Measurements from ENCODE around the gene PRPF8.
A peak's percentile ranks its signal among the peaks of the same experiment; 100 is the strongest.

The PRPF8 gene

GRCh38 chr17:1711804-1712203 lies 27.1 kb upstream of the PRPF8 start:
- H2BK120ac ChIP-seq (ENCODE audit: insufficient read depth, low read length, poor library complexity), result no peak overlapping the region
- H3K36me3 ChIP-seq (ENCODE audit: control insufficient read depth in 1 of 2, insufficient read depth in 2 of 2, low read length in 2 of 2), result peaks cover 25 to 26% of the 10 kb centered on the region in 2 experiments
- H3K23ac ChIP-seq (ENCODE audit: low read length), result no peak overlapping the region
- H3K27me3 ChIP-seq (ENCODE audit: insufficient read depth, low read length), result no peaks in the 10 kb centered on the region
- H2BK12ac ChIP-seq (ENCODE audit: low read length), result no peak overlapping the region
- peaks cover 28% of the 10 kb centered on the region for H3K79me2 ChIP-seq (ENCODE audit: control insufficient read depth, insufficient read depth, low read length, poor library complexity)
- no peak overlapping the region for H3K4ac ChIP-seq (ENCODE audit: low read depth, low read length)
- H2BK5ac ChIP-seq (ENCODE audit: low read depth, low read length, poor library complexity), result no peak overlapping the region
- H2AK5ac ChIP-seq (ENCODE audit: low read length), result no peak overlapping the region
- no peak overlapping the region for H4K12ac ChIP-seq (ENCODE audit: low read depth, low read length)
- H3K4me2 ChIP-seq (ENCODE audit: low read length), result no peak overlapping the region
- DNase-seq, result peak in 1 of 2 donors; percentile 43
- H3K4me1 ChIP-seq (ENCODE audit: control insufficient read depth in 1 of 2, insufficient read depth in 2 of 2, low read length in 2 of 2), result peaks cover 18 to 28% of the 10 kb centered on the region in 2 experiments
- H3K9ac ChIP-seq (ENCODE audit: low read length), result no peak overlapping the region
- H3K18ac ChIP-seq (ENCODE audit: low read length), result no peak overlapping the region
- H4K91ac ChIP-seq (ENCODE audit: low read depth, low read length), result no peak overlapping the region
- no peak overlapping the region for H3K4me3 ChIP-seq (ENCODE audit: low read depth, low read length)
- H3K27ac ChIP-seq (ENCODE audit: low read depth, low read length), result no peak overlapping the region
- WGBS (ENCODE audit: extremely low coverage, insufficient coverage, insufficient read length), result no CpG with 5 or more reads among the region's 4 CpGs
- no peak overlapping the region for H4K8ac ChIP-seq (ENCODE audit: low read depth, low read length)
- no peak overlapping the region for H3K14ac ChIP-seq (ENCODE audit: low read length)
- no peaks in the 10 kb centered on the region for H3K9me3 ChIP-seq (ENCODE audit: insufficient read depth, low read depth, low read length)
- peaks cover 33% of the 10 kb centered on the region for H3K79me1 ChIP-seq (ENCODE audit: low read length)
- H2AFZ ChIP-seq (ENCODE audit: insufficient read depth, low read length, poor library complexity), result no peak overlapping the region

- H3K18ac ChIP-seq (ENCODE audit: low read length), result no peak overlapping the region
- H3K4me2 ChIP-seq (ENCODE audit: low read length), result peak overlapping the region; percentile 92
- peaks cover 18 to 28% of the 10 kb centered on the region in 2 experiments for H3K4me1 ChIP-seq (ENCODE audit: control insufficient read depth in 1 of 2, insufficient read depth in 2 of 2, low read length in 2 of 2)
- no peak overlapping the region for H4K12ac ChIP-seq (ENCODE audit: low read depth, low read length)
- no peak overlapping the region for H2AFZ ChIP-seq (ENCODE audit: insufficient read depth, low read length, poor library complexity)
- H3K9me3 ChIP-seq (ENCODE audit: insufficient read depth, low read depth, low read length), result no peaks in the 10 kb centered on the region
- DNase-seq, result peak; percentile 54 to 62
- H4K8ac ChIP-seq (ENCODE audit: low read depth, low read length), result no peak overlapping the region
- H2BK12ac ChIP-seq (ENCODE audit: low read length), result no peak overlapping the region
- H3K4me3 ChIP-seq (ENCODE audit: low read depth, low read length), result peak overlapping the region; percentile 75
- no peaks in the 10 kb centered on the region for H3K27me3 ChIP-seq (ENCODE audit: insufficient read depth, low read length)
- peaks cover 25 to 26% of the 10 kb centered on the region in 2 experiments for H3K36me3 ChIP-seq (ENCODE audit: control insufficient read depth in 1 of 2, insufficient read depth in 2 of 2, low read length in 2 of 2)
- no peak overlapping the region for H4K91ac ChIP-seq (ENCODE audit: low read depth, low read length)
- H3K79me1 ChIP-seq (ENCODE audit: low read length), result peaks cover 29% of the 10 kb centered on the region
- no CpG with 5 or more reads among the region's 14 CpGs for WGBS (ENCODE audit: extremely low coverage, insufficient coverage, insufficient read length)
- H3K9ac ChIP-seq (ENCODE audit: low read length), result no peak overlapping the region
- H3K23ac ChIP-seq (ENCODE audit: low read length), result no peak overlapping the region
- peaks cover 25% of the 10 kb centered on the region for H3K79me2 ChIP-seq (ENCODE audit: control insufficient read depth, insufficient read depth, low read length, poor library complexity)
- no peak overlapping the region for H2BK120ac ChIP-seq (ENCODE audit: insufficient read depth, low read length, poor library complexity)
- H2BK5ac ChIP-seq (ENCODE audit: low read depth, low read length, poor library complexity), result no peak overlapping the region
- H3K14ac ChIP-seq (ENCODE audit: low read length), result peak overlapping the region; percentile 37
- H3K27ac ChIP-seq (ENCODE audit: low read depth, low read length), result peak overlapping the region; percentile 48
- no peak overlapping the region for H3K4ac ChIP-seq (ENCODE audit: low read depth, low read length)
- no peak overlapping the region for H2AK5ac ChIP-seq (ENCODE audit: low read length)
These were observed 26.3 kb upstream of the PRPF8 start for GRCh38 chr17:1710807-1711553.

GRCh38 chr17:1709971-1710806 lies 25.5 kb upstream of the PRPF8 start, which contains the start of gene TLCD2:
Gene TLCD2, minus strand, starts transcription at chr17:1710377. Its CDS starts 135 bp downstream, at chr17:1710242.
- Histone ChIP-seq H4K91ac (ENCODE audit: low read depth, low read length) (peak within 1 kb of the TSS; percentile 90), H3K9ac (ENCODE audit: low read length) (peak within 1 kb of the TSS; percentile 59), H3K27me3 (ENCODE audit: insufficient read depth, low read length) (no peaks in the 10 kb centered on the region), H2BK12ac (ENCODE audit: low read length) (no peak within 1 kb of the TSS), H3K4me1 (ENCODE audit: control insufficient read depth in 1 of 2, insufficient read depth in 2 of 2, low read length in 2 of 2) (peaks cover 18 to 28% of the 10 kb centered on the region in 2 experiments), H3K18ac (ENCODE audit: low read length) (peak within 1 kb of the TSS; percentile 73), H3K79me2 (ENCODE audit: control insufficient read depth, insufficient read depth, low read length, poor library complexity) (peaks cover 18% of the 10 kb centered on the region), H3K9me3 (ENCODE audit: insufficient read depth, low read depth, low read length) (no peaks in the 10 kb centered on the region), H2BK120ac (ENCODE audit: insufficient read depth, low read length, poor library complexity) (peak within 1 kb of the TSS; percentile 54), H3K14ac (ENCODE audit: low read length) (peak within 1 kb of the TSS; percentile 77), H4K8ac (ENCODE audit: low read depth, low read length) (peak within 1 kb of the TSS; percentile 73), H2BK5ac (ENCODE audit: low read depth, low read length, poor library complexity) (no peak within 1 kb of the TSS), H2AK5ac (ENCODE audit: low read length) (no peak within 1 kb of the TSS), H3K79me1 (ENCODE audit: low read length) (peaks cover 22% of the 10 kb centered on the region), H3K4me2 (ENCODE audit: low read length) (peak within 1 kb of the TSS; percentile 92), H4K12ac (ENCODE audit: low read depth, low read length) (peak within 1 kb of the TSS; percentile 73), H3K27ac (ENCODE audit: low read depth, low read length) (peak within 1 kb of the TSS; percentile 48), H3K4me3 (ENCODE audit: low read depth, low read length) (peak within 1 kb of the TSS; percentile 75), H2AFZ (ENCODE audit: insufficient read depth, low read length, poor library complexity) (peak within 1 kb of the TSS; percentile 77), H3K23ac (ENCODE audit: low read length) (no peak within 1 kb of the TSS), H3K36me3 (ENCODE audit: control insufficient read depth in 1 of 2, insufficient read depth in 2 of 2, low read length in 2 of 2) (peaks cover 25 to 26% of the 10 kb centered on the region in 2 experiments), H3K4ac (ENCODE audit: low read depth, low read length) (peak within 1 kb of the TSS; percentile 29)
- WGBS (ENCODE audit: extremely low coverage, insufficient coverage, insufficient read length), result no CpG with 5 or more reads among the region's 83 CpGs
- DNase-seq, result peak; percentile 85 to 88

GRCh38 chr17:1709403-1709951 lies 24.8 kb upstream of the PRPF8 start:
- Histone ChIP-seq H3K27ac (ENCODE audit: low read depth, low read length) (no peak overlapping the region), H2BK5ac (ENCODE audit: low read depth, low read length, poor library complexity) (no peak overlapping the region), H3K4ac (ENCODE audit: low read depth, low read length) (no peak overlapping the region), H3K27me3 (ENCODE audit: insufficient read depth, low read length) (no peaks in the 10 kb centered on the region), H3K9me3 (ENCODE audit: insufficient read depth, low read depth, low read length) (no peaks in the 10 kb centered on the region), H3K79me2 (ENCODE audit: control insufficient read depth, insufficient read depth, low read length, poor library complexity) (peaks cover 14% of the 10 kb centered on the region), H4K91ac (ENCODE audit: low read depth, low read length) (no peak overlapping the region), H3K4me2 (ENCODE audit: low read length) (peak overlapping the region; percentile 92), H3K79me1 (ENCODE audit: low read length) (peaks cover 18% of the 10 kb centered on the region), H3K9ac (ENCODE audit: low read length) (no peak overlapping the region), H4K12ac (ENCODE audit: low read depth, low read length) (no peak overlapping the region), H2BK12ac (ENCODE audit: low read length) (no peak overlapping the region), H3K4me1 (ENCODE audit: control insufficient read depth in 1 of 2, insufficient read depth in 2 of 2, low read length in 2 of 2) (peaks cover 18 to 28% of the 10 kb centered on the region in 2 experiments), H3K18ac (ENCODE audit: low read length) (no peak overlapping the region), H3K4me3 (ENCODE audit: low read depth, low read length) (no peak overlapping the region), H3K36me3 (ENCODE audit: control insufficient read depth in 1 of 2, insufficient read depth in 2 of 2, low read length in 2 of 2) (peaks cover 23 to 25% of the 10 kb centered on the region in 2 experiments), H2AFZ (ENCODE audit: insufficient read depth, low read length, poor library complexity) (no peak overlapping the region), H3K23ac (ENCODE audit: low read length) (no peak overlapping the region), H2AK5ac (ENCODE audit: low read length) (no peak overlapping the region), H2BK120ac (ENCODE audit: insufficient read depth, low read length, poor library complexity) (no peak overlapping the region), H4K8ac (ENCODE audit: low read depth, low read length) (no peak overlapping the region), H3K14ac (ENCODE audit: low read length) (no peak overlapping the region)
- no CpG with 5 or more reads among the region's 16 CpGs for WGBS (ENCODE audit: extremely low coverage, insufficient coverage, insufficient read length)
- DNase-seq, result peak; percentile 60 to 82

Data from trophoblast cell (in vitro differentiated cells and primary cell).